ENCODE data around the gene USP15.
"Not testable (repeated sequence)": the region's sequence is repeated elsewhere in the genome, so short reads cannot be mapped to it uniquely, and the experiment has no call there.

USP15 gene

GRCh38 chr12:62368430-62369223 is 108.4 kb downstream of the USP15 start:
- DNase-seq: not testable (repeated sequence)

GRCh38 chr12:62370189-62370588 is 110.0 kb downstream of the USP15 start:
- no peak for DNase-seq

- no peak for DNase-seq
These were observed 111.5 kb downstream of the USP15 start for GRCh38 chr12:62371661-62372060.

- DNase-seq: no peak
These were observed 111.9 kb downstream of the USP15 start for GRCh38 chr12:62372134-62372533.

- no peak for DNase-seq
These were observed 112.6 kb downstream of the USP15 start for GRCh38 chr12:62372825-62373224.

- no peak for DNase-seq
These were observed 115.4 kb downstream of the USP15 start for GRCh38 chr12:62375603-62376002.

GRCh38 chr12:62379026-62379722 is 119.0 kb downstream of the USP15 start:
- no peak for DNase-seq

GRCh38 chr12:62379723-62380045 is 119.5 kb downstream of the USP15 start:
- DNase-seq: no peak

GRCh38 chr12:62382526-62382925 is 122.3 kb downstream of the USP15 start:
- no peak for DNase-seq

- DNase-seq: no peak
These were observed 136.5 kb downstream of the USP15 start for GRCh38 chr12:62396750-62397149.

- DNase-seq: no peak
These were observed 139.9 kb downstream of the USP15 start for GRCh38 chr12:62400135-62400534.

- no peak for DNase-seq
These were observed 141.4 kb downstream of the USP15 start for GRCh38 chr12:62401631-62402030.

GRCh38 chr12:62403031-62403430 is 142.8 kb downstream of the USP15 start:
- no peak for DNase-seq

- DNase-seq: no peak
These were observed 147.4 kb downstream of the USP15 start for GRCh38 chr12:62407587-62407986.

- DNase-seq: no peak
These were observed 148.9 kb downstream of the USP15 start for GRCh38 chr12:62409068-62409467.

- DNase-seq: no peak
These were observed 154.0 kb downstream of the USP15 start for GRCh38 chr12:62414180-62414579.

- DNase-seq: no peak
These were observed 165.9 kb downstream of the USP15 start for GRCh38 chr12:62426089-62426488.

- no peak for DNase-seq
These were observed 169.3 kb downstream of the USP15 start for GRCh38 chr12:62429457-62429856.

GRCh38 chr12:62434494-62435302 is 174.5 kb downstream of the USP15 start:
- DNase-seq: peak in 1 of 56 donors; percentile 0

- peak in 42 of 56 donors; percentile 1 to 67 (median 18) for DNase-seq
These were observed 175.3 kb downstream of the USP15 start for GRCh38 chr12:62435303-62436163.

- no peak for DNase-seq
These were observed 175.9 kb downstream of the USP15 start for GRCh38 chr12:62436164-62436503.

All from nucleus accumbens (tissue), 56 donors.